Breast epithelium (tissue), 3 donors: ENCODE data around the gene ZNF407.

Experiments used
- POLR2A ChIP-seq: fragments of 450-650 bp; IDR thresholded peaks from one replicate; pipeline ENCODE4 v1.6.1; 2016; ENCODE audit warnings: antibody characterized with exemption, mild to moderate bottlenecking, moderate library complexity
- TF ChIP-seq, protein P1 (sequence below), 3 donors: fragments of 450-650 bp; IDR thresholded peaks; one replicate each; pipeline ENCODE4 v1.5.1; 2016 to 2017; ENCODE audit warnings: antibody characterized with exemption in 3 of 3, mild to moderate bottlenecking in 3 of 3, moderate library complexity in 3 of 3

DNA sequence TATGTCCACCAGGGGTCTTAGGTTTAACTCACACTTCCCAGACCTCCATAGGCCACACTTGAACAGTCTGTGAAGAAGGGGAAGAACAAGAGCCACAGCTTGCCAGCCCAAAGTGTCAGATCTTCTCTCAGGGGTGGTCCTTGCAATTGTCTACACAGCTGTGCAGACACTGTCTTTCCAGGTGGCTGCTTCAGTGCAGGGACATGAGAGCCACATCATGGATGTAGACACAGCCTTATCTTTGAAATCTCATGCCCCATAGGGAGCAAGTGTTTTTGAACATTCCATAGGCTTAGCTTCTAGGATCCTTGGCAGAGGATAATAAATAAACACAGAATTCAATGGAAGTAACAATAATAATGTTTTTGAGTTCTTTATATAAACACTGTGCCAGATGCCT, 6.7 kb downstream of the ZNF407 start:
- TF ChIP-seq, protein P1, sequence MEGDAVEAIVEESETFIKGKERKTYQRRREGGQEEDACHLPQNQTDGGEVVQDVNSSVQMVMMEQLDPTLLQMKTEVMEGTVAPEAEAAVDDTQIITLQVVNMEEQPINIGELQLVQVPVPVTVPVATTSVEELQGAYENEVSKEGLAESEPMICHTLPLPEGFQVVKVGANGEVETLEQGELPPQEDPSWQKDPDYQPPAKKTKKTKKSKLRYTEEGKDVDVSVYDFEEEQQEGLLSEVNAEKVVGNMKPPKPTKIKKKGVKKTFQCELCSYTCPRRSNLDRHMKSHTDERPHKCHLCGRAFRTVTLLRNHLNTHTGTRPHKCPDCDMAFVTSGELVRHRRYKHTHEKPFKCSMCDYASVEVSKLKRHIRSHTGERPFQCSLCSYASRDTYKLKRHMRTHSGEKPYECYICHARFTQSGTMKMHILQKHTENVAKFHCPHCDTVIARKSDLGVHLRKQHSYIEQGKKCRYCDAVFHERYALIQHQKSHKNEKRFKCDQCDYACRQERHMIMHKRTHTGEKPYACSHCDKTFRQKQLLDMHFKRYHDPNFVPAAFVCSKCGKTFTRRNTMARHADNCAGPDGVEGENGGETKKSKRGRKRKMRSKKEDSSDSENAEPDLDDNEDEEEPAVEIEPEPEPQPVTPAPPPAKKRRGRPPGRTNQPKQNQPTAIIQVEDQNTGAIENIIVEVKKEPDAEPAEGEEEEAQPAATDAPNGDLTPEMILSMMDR (IDR thresholded peaks at IDR 0.05), result no peak
- no peak for TF ChIP-seq POLR2A
